WERI-Rb-1 (cell line): ENCODE measurements around the gene RAD9A.

Experiments used
- DNase-seq: peaks from one replicate; pipeline ENCODE4 v3.0.0-alpha.2; 2020
- H3K27ac ChIP-seq: fragments of 250-450 bp; sonication (Bioruptor Pico); 2 replicates; pipeline ENCODE4 v1.5.1; 2020; ENCODE audit warnings: mild to moderate bottlenecking, moderate library complexity
- H3K27me3 ChIP-seq: fragments of 250-450 bp; sonication (Bioruptor Pico); 2 replicates; pipeline ENCODE4 v1.5.1; 2021; ENCODE audit warnings: mild to moderate bottlenecking, low read depth, moderate library complexity; ENCODE audit not compliant: insufficient read depth, severe bottlenecking
- H3K36me3 ChIP-seq: fragments of 250-450 bp; sonication (Bioruptor Pico); 2 replicates; pipeline ENCODE4 v1.5.1; 2020; ENCODE audit warnings: mild to moderate bottlenecking, moderate library complexity
- H3K4me3 ChIP-seq: 2 replicates; pipeline ENCODE4 v1.5.1; 2011; ENCODE audit warnings: low read depth, mild to moderate bottlenecking, control low read depth, low read length
- H3K9me3 ChIP-seq: fragments of 250-450 bp; sonication (Bioruptor Pico); 2 replicates; pipeline ENCODE4 v1.5.1; 2021; ENCODE audit warnings: mild to moderate bottlenecking, moderate library complexity; ENCODE audit not compliant: severe bottlenecking
- CTCF ChIP-seq: IDR thresholded peaks from 2 replicates; pipeline ENCODE4 v1.5.1; 2011; ENCODE audit warnings: low read depth, mild to moderate bottlenecking, control low read depth, inconsistent platforms, low read length

Gene RAD9A

DNA sequence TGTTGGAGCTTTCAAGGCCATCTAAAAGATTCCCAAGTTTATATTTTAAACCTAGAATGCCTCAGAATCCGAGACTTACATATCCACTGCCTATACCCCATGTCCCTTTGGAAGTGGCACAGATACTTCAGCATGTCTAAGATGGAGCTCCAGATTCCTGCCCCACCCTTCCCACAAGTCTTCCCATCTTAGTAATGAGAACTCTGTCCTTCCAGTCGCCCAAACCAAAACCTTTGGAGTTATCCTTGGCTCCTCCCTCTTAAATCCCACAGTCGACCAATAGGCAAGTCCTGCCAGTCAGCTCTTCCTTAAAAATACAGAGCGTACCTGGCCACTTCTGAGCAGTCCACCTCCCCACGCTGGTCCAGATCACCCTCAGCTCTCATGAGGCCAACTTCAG, 42.8 kb upstream of the RAD9A start:
- TF ChIP-seq CTCF, result no peak
- no peaks in the 10 kb centered on the region for H3K9me3 ChIP-seq
- no peak overlapping the region for H3K27ac ChIP-seq
- no peak overlapping the region for H3K4me3 ChIP-seq
- no peaks in the 10 kb centered on the region for H3K36me3 ChIP-seq
- no peak for DNase-seq
- H3K27me3 ChIP-seq, result no peaks in the 10 kb centered on the region

- no peak overlapping the region for H3K27ac ChIP-seq
- H3K36me3 ChIP-seq, result no peaks in the 10 kb centered on the region
- H3K4me3 ChIP-seq, result no peak overlapping the region
- no peak for DNase-seq
- no peaks in the 10 kb centered on the region for H3K27me3 ChIP-seq
- no peak for TF ChIP-seq CTCF
- H3K9me3 ChIP-seq, result no peaks in the 10 kb centered on the region
These were observed 42.3 kb upstream of the RAD9A start for GRCh38 chr11:67349457-67349856.

GRCh38 chr11:67349928-67350465, 41.8 kb upstream of the RAD9A start:
- no peak for DNase-seq
- Histone ChIP-seq H3K36me3 (no peaks in the 10 kb centered on the region), H3K27me3 (no peaks in the 10 kb centered on the region), H3K27ac (no peak overlapping the region), H3K4me3 (no peak overlapping the region), H3K9me3 (no peaks in the 10 kb centered on the region)
- TF ChIP-seq CTCF, result no peak

DNA sequence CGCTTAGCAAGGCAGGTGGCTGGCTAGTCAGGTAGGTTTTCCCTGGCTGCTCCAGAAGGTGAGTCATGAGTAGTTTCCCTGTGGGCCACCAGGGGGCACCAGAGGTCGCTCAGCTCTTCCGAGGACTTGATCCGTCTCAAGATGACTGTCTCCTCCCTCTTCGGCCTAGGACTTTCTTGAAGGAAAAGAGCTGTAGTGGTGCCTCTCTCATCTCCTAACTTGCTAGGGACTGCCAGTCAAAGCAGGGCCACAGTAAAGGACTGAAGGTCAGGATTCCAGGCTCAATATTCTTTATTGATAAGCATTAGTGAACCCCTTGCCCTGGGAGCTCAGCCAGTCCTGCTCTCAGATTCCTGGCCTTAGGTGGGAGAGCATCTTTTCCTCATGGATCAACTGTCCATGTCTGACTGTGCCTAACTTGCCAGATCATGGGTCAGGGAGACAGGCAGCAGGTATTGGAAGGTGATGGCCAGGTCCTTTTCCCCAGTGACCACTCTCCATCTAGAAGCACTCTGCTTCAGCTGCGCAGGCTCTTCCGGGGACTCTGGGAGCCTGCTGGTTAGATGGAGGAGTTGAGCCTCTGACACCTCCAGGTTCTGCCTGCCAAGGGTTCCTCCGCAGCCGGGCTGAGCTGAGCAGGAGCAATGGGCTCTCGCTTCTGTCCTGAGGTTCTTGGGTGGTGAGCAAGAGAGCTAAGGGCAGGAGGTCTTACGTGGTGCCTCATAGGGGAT, 40.3 kb upstream of the RAD9A start:
- H3K4me3 ChIP-seq, result no peak overlapping the region
- H3K27ac ChIP-seq, result no peak overlapping the region
- no peaks in the 10 kb centered on the region for H3K36me3 ChIP-seq
- DNase-seq, result peak; percentile 60
- no peaks in the 10 kb centered on the region for H3K27me3 ChIP-seq
- TF ChIP-seq CTCF, result peak; percentile 93
- no peaks in the 10 kb centered on the region for H3K9me3 ChIP-seq

DNA sequence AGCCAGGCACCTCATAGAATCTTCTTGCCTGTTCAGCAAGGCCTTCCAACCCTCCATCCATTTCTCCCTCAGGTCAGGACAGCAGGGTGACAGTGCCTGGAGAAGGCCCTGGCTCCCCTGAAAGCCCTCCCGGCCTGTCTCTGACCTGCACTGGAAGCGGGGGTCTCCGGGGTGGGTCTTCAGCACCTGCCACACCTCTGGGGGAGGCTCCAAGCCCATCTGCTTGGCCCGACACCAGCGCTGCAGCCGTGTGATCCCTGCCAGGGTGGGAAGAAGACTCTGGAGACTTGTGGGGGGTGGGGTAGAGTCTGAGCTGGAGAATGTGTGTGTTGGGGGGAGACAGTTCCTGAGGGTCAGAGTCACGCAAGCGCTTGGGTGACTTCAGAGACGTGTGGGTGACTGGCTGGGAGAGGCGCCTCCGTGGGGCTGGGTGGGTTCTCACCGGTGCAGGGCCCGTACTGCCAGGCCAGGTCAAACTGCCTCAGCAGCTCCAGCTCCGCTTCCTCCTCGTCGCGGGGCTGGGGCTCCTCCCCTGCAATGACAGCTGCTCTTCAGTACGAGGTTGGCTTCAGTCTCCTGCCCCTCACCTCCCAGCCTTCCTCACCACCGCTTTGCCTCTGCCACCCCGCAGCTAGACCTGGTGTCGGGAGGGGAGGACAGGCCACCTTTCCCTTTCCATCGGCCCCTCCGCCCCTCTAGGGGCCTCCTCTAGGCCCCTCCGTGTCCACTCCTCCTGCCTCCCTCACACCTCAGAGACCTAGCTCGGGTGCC, 39.1 kb upstream of the RAD9A start:
- TF ChIP-seq CTCF, result no peak
- Histone ChIP-seq H3K27me3 (no peaks in the 10 kb centered on the region), H3K36me3 (no peaks in the 10 kb centered on the region), H3K9me3 (no peaks in the 10 kb centered on the region), H3K27ac (peak overlapping the region; percentile 91), H3K4me3 (peak overlapping the region; percentile 65)
- DNase-seq, result no peak
